Liver (tissue), 9 donors: ENCODE results near the gene SNX5. TPM values are rescaled to one million over a fixed set of nuclear protein-coding genes. Genes with fewer than 3 reads are reported as not detected.
A peak's percentile ranks its signal among the peaks of the same experiment; 100 is the strongest.

Experiments
- DNase-seq: peaks from one replicate; pipeline ENCODE4 v3.0.0-alpha.2; 2017; ENCODE audit warnings: low spot score
- H3K27ac ChIP-seq, 2 donors: one replicate each; pipeline ENCODE4 v1.7.0; 2013; ENCODE audit warnings: inconsistent platforms in 2 of 2, low read length in 2 of 2, control low read depth in 1 of 2, low read depth in 1 of 2, mild to moderate bottlenecking in 1 of 2
- H3K27me3 ChIP-seq, 4 donors: one replicate each; pipeline versions ENCODE4 v1.6.1 to v1.7.0; 2013; ENCODE audit warnings: low read length in 3 of 4, inconsistent platforms in 1 of 4, mild to moderate bottlenecking in 1 of 4, moderate library complexity in 1 of 4; ENCODE audit not compliant: control insufficient read depth in 4 of 4, insufficient read depth in 4 of 4
- H3K36me3 ChIP-seq, 4 donors: one replicate each; pipeline versions ENCODE4 v1.6.1 to v1.7.0; 2013; ENCODE audit warnings: low read length in 3 of 4, mild to moderate bottlenecking in 3 of 4, low read depth in 1 of 4, moderate library complexity in 1 of 4; ENCODE audit not compliant: control insufficient read depth in 4 of 4, insufficient read depth in 3 of 4
- H3K4me1 ChIP-seq, 4 donors: one replicate each; pipeline versions ENCODE4 v1.6.1 to v1.7.0; 2013; ENCODE audit warnings: low read length in 3 of 4, mild to moderate bottlenecking in 3 of 4, moderate library complexity in 1 of 4; ENCODE audit not compliant: control insufficient read depth in 4 of 4, insufficient read depth in 4 of 4
- H3K4me3 ChIP-seq, 3 donors: one replicate each; pipeline versions ENCODE4 v1.6.1 to v1.7.0; 2013; ENCODE audit warnings: low read length in 3 of 3, control low read depth in 1 of 3, low read depth in 1 of 3, mild to moderate bottlenecking in 1 of 3
- H3K9ac ChIP-seq, 2 donors: one replicate each; pipeline ENCODE4 v1.7.0; 2013; ENCODE audit warnings: low read length in 2 of 2, mild to moderate bottlenecking in 2 of 2, moderate library complexity in 2 of 2, control low read depth in 1 of 2, low read depth in 1 of 2
- H3K9me3 ChIP-seq, 4 donors: one replicate each; pipeline versions ENCODE4 v1.6.1 to v1.7.0; 2013; ENCODE audit warnings: low read length in 3 of 4; ENCODE audit not compliant: control insufficient read depth in 4 of 4
- EGR1 ChIP-seq, 2 donors: IDR thresholded peaks; 2 replicates each; pipeline ENCODE4 v1.6.1; 2016 to 2018; ENCODE audit warnings: antibody characterized with exemption in 2 of 2, low read depth in 2 of 2
- FOXA1 ChIP-seq: IDR thresholded peaks from 2 replicates; pipeline ENCODE4 v1.6.1; 2016; ENCODE audit warnings: antibody characterized with exemption
- FOXA2 ChIP-seq: IDR thresholded peaks from 2 replicates; pipeline ENCODE4 v1.6.1; 2016; ENCODE audit warnings: antibody characterized with exemption
- GABPA ChIP-seq, 2 donors: IDR thresholded peaks in 1 of 2; conservative IDR thresholded peaks in 1 of 2; 2 replicates each; pipeline ENCODE4 v1.6.1; 2016; ENCODE audit warnings: antibody characterized with exemption in 2 of 2, mild to moderate bottlenecking in 1 of 2, moderate library complexity in 1 of 2
- HNF4A ChIP-seq, 2 donors: conservative IDR thresholded peaks; 2 replicates each; pipeline ENCODE4 v1.6.1; 2016; ENCODE audit warnings: antibody characterized with exemption in 2 of 2, mild to moderate bottlenecking in 2 of 2
- HNF4G ChIP-seq: IDR thresholded peaks from 2 replicates; pipeline ENCODE4 v1.6.1; 2016; ENCODE audit warnings: antibody characterized with exemption
- JUND ChIP-seq, 2 donors: IDR thresholded peaks; 2 replicates each; pipeline ENCODE4 v1.6.1; 2016; ENCODE audit warnings: antibody characterized with exemption in 2 of 2
- NR2F2 ChIP-seq: IDR thresholded peaks from 2 replicates; pipeline ENCODE4 v1.6.1; 2016; ENCODE audit warnings: antibody characterized with exemption
- RAD21 ChIP-seq, 2 donors: IDR thresholded peaks; 2 replicates each; pipeline ENCODE4 v1.6.1; 2016; ENCODE audit warnings: antibody characterized with exemption in 2 of 2, mild to moderate bottlenecking in 2 of 2
- RXRA ChIP-seq, 2 donors: IDR thresholded peaks; 2 replicates each; pipeline ENCODE4 v1.6.1; 2017 to 2018; ENCODE audit warnings: antibody characterized with exemption in 2 of 2, mild to moderate bottlenecking in 1 of 2
- SP1 ChIP-seq: IDR thresholded peaks from 2 replicates; pipeline ENCODE4 v1.6.1; 2018; ENCODE audit warnings: antibody characterized with exemption, mild to moderate bottlenecking
- TAF1 ChIP-seq: conservative IDR thresholded peaks from 2 replicates; pipeline ENCODE4 v1.6.1; 2016; ENCODE audit warnings: antibody characterized with exemption, mild to moderate bottlenecking
- YY1 ChIP-seq: IDR thresholded peaks from 2 replicates; pipeline ENCODE4 v1.6.1; 2016; ENCODE audit warnings: antibody characterized with exemption, mild to moderate bottlenecking
- WGBS: extraction: QIAGEN DNeasy Blood & Tissue Kit; methylation state at CpG from one replicate; pipeline ENCODE4 v1.1.7; 2013; 5-methylcytosine and 5-hydroxymethylcytosine counted together
- polyA plus RNA-seq, 2 donors: library from polyadenylated mRNA; stranded (reverse) in 1 of 2; unstranded in 1 of 2; fragments of 200-250 nt in 1 of 2; fragments of >200 nt in 1 of 2; fragmentation: Nextera tagmentation in 1 of 2; extraction: Ambion mirVana in 1 of 2; gene quantifications; one replicate each; pipeline versions ENCODE4 v1.2.1 to v1.2.3, GENCODE V29; 2013 to 2015
- total RNA-seq, 2 donors: library from RNA; depleted of rRNA; stranded (reverse); fragments of >200 nt; gene quantifications; one replicate each; pipeline ENCODE4 v1.2.3, GENCODE V29; 2014
- TF ChIP-seq, protein P1 (sequence below): IDR thresholded peaks from 2 replicates; pipeline ENCODE4 v1.6.1; 2016; ENCODE audit warnings: antibody characterized with exemption, mild to moderate bottlenecking
- TF ChIP-seq, protein P2 (sequence below): fragments of 150-350 bp; IDR thresholded peaks from 2 replicates; pipeline ENCODE4 v1.5.1; 2017; ENCODE audit warnings: improper control_type of control experiment, low read depth, low read length; ENCODE audit not compliant: missing input control
- TF ChIP-seq, protein P3 (sequence below): IDR thresholded peaks from 2 replicates; pipeline ENCODE4 v1.6.1; 2016; ENCODE audit warnings: antibody characterized with exemption
- TF ChIP-seq, protein P4 (sequence below): IDR thresholded peaks from 2 replicates; pipeline ENCODE4 v1.6.1; 2016; ENCODE audit warnings: antibody characterized with exemption
- donor health status: healthy.
- donor health status: healthy.
- donor health status: healthy.
- donor health status: healthy.
- donor health status: healthy.

SNX5 gene
- total and polyA plus RNA-seq, 4 donors = 32.8 to 77.8 (median 46.2) TPM

DNA sequence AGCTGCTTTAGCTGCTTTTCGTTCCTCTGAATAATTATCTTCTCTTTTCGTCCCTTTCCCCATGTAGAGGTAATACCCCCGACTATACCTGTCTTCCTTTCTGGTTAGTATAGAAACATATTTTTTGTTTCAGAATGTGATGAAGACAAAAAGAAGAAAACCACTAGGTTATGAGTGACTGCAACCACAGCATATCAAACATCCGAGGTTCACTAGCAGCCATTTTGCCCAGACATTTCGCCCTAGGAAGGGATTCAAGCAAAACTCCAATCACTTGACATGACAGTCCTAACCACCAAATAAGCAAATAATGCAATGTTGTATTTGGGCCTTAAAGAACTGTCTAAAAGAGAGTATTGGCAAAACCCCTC is 9.4 kb downstream of the SNX5 start:
- 74% methylated on average over 5 of the region's 5 CpGs for WGBS
- H3K27me3 ChIP-seq = no peaks in the 10 kb centered on the region
- DNase-seq = no peak
- TF ChIP-seq, protein P1, sequence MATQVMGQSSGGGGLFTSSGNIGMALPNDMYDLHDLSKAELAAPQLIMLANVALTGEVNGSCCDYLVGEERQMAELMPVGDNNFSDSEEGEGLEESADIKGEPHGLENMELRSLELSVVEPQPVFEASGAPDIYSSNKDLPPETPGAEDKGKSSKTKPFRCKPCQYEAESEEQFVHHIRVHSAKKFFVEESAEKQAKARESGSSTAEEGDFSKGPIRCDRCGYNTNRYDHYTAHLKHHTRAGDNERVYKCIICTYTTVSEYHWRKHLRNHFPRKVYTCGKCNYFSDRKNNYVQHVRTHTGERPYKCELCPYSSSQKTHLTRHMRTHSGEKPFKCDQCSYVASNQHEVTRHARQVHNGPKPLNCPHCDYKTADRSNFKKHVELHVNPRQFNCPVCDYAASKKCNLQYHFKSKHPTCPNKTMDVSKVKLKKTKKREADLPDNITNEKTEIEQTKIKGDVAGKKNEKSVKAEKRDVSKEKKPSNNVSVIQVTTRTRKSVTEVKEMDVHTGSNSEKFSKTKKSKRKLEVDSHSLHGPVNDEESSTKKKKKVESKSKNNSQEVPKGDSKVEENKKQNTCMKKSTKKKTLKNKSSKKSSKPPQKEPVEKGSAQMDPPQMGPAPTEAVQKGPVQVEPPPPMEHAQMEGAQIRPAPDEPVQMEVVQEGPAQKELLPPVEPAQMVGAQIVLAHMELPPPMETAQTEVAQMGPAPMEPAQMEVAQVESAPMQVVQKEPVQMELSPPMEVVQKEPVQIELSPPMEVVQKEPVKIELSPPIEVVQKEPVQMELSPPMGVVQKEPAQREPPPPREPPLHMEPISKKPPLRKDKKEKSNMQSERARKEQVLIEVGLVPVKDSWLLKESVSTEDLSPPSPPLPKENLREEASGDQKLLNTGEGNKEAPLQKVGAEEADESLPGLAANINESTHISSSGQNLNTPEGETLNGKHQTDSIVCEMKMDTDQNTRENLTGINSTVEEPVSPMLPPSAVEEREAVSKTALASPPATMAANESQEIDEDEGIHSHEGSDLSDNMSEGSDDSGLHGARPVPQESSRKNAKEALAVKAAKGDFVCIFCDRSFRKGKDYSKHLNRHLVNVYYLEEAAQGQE = no peak
- no peak for TF ChIP-seq RXRA (IDR thresholded peaks at IDR 0.05)
- TF ChIP-seq, protein P2, sequence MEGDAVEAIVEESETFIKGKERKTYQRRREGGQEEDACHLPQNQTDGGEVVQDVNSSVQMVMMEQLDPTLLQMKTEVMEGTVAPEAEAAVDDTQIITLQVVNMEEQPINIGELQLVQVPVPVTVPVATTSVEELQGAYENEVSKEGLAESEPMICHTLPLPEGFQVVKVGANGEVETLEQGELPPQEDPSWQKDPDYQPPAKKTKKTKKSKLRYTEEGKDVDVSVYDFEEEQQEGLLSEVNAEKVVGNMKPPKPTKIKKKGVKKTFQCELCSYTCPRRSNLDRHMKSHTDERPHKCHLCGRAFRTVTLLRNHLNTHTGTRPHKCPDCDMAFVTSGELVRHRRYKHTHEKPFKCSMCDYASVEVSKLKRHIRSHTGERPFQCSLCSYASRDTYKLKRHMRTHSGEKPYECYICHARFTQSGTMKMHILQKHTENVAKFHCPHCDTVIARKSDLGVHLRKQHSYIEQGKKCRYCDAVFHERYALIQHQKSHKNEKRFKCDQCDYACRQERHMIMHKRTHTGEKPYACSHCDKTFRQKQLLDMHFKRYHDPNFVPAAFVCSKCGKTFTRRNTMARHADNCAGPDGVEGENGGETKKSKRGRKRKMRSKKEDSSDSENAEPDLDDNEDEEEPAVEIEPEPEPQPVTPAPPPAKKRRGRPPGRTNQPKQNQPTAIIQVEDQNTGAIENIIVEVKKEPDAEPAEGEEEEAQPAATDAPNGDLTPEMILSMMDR = no peak
- no peak overlapping the region for H3K9ac ChIP-seq
- H3K36me3 ChIP-seq = peaks cover 0 to 10% (median 5%) of the 10 kb centered on the region in 4 donors
- H3K27ac ChIP-seq = peak overlapping the region; percentile 14 to 58
- no peak overlapping the region for H3K4me3 ChIP-seq
- H3K9me3 ChIP-seq = no peaks in the 10 kb centered on the region
- H3K4me1 ChIP-seq = peaks cover 6 to 47% (median 42%) of the 10 kb centered on the region in 4 donors

DNA sequence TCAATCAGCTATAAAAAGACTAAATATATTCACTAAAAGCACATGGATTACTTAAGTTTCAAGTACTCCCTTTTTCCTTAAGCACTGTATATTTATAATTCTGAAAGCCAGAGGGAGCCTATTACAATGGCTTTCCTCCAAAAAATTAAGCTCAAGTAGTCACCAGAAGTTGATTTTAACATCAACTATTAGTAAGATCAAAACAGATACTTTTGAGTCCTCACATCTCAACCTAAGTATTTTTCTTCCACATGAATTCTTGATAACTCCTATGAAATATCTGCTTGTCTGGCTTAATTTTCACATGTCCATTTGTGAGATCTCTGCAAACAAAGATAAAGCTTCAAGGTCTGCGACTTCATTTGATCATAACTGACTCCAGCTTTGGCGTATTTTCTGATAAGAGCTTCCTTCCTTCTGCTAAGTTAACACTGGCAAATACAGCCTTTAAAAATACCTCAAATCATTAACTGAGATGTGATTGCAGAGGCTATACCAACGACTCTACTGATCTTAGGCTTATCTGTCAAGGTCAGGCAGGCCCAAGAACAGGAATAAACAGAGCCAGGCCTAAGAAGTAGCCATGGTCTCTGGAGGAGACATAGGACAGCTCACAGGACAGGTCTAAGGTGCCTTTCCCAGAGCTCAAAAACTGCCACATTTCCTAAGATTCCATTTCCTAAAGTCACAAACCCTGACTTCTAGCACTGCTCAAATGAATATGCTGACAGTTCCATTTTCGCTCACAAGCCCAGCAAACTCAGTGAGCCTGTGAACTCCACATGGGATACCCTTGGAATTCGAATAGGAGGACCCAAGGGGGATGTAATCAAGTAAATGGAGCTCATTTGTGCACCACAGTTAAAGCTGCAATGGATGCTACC is 10.0 kb downstream of the SNX5 start:
- Histone ChIP-seq H3K27me3 (no peaks in the 10 kb centered on the region), H3K9ac (no peak overlapping the region), H3K36me3 (peaks cover 0 to 16% (median 9%) of the 10 kb centered on the region in 4 donors), H3K4me3 (no peak overlapping the region), H3K27ac (peak overlapping the region; percentile 35 to 58), H3K4me1 (peaks cover 6 to 46% (median 42%) of the 10 kb centered on the region in 4 donors), H3K9me3 (no peaks in the 10 kb centered on the region)
- DNase-seq = no peak
- 30% methylated on average over 5 of the region's 5 CpGs for WGBS
- TF ChIP-seq HNF4A (conservative IDR thresholded peaks at IDR 0.05) (no peak), RAD21 (IDR thresholded peaks at IDR 0.05) (peak in 1 of 2 donors; percentile 27), JUND (IDR thresholded peaks at IDR 0.05) (no peak), TAF1 (no peak), GABPA (IDR thresholded peaks at IDR 0.05 in 1 of 2, conservative IDR thresholded peaks at IDR 0.05 in 1 of 2) (no peak), NR2F2 (peak; percentile 86), RXRA (IDR thresholded peaks at IDR 0.05) (no peak), FOXA1 (no peak), EGR1 (IDR thresholded peaks at IDR 0.05; ENCODE audit: low read depth in 2 of 2) (no peak), HNF4G (no peak), SP1 (no peak), YY1 (no peak), FOXA2 (no peak)
- TF ChIP-seq, protein P3, sequence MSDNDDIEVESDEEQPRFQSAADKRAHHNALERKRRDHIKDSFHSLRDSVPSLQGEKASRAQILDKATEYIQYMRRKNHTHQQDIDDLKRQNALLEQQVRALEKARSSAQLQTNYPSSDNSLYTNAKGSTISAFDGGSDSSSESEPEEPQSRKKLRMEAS = no peak
- TF ChIP-seq, protein P1 = peak; percentile 16
- TF ChIP-seq, protein P2 = peak; percentile 10
- TF ChIP-seq, protein P4, sequence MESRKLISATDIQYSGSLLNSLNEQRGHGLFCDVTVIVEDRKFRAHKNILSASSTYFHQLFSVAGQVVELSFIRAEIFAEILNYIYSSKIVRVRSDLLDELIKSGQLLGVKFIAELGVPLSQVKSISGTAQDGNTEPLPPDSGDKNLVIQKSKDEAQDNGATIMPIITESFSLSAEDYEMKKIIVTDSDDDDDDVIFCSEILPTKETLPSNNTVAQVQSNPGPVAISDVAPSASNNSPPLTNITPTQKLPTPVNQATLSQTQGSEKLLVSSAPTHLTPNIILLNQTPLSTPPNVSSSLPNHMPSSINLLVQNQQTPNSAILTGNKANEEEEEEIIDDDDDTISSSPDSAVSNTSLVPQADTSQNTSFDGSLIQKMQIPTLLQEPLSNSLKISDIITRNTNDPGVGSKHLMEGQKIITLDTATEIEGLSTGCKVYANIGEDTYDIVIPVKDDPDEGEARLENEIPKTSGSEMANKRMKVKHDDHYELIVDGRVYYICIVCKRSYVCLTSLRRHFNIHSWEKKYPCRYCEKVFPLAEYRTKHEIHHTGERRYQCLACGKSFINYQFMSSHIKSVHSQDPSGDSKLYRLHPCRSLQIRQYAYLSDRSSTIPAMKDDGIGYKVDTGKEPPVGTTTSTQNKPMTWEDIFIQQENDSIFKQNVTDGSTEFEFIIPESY = no peak
